BJ (cell line): ENCODE data around the gene OAS2. TPM values are rescaled to one million over a fixed set of nuclear protein-coding genes. Genes with fewer than 3 reads are reported as not detected.
"Not testable (repeated sequence)": the region's sequence is repeated elsewhere in the genome, so short reads cannot be mapped to it uniquely, and the experiment has no call there.

ENCODE experiments used
- CTCF ChIA-PET: fragments of 350-600 bp; formaldehyde crosslinking; extraction: SDS; loops from one replicate; lab custom pipeline; 2021; ENCODE audit warnings: antibody characterized with exemption, inconsistent platforms; lab: Yijun Ruan, JAX
- POLR2A ChIA-PET: fragments of 300-600 bp; sonication (Branson Sonifier 250); formaldehyde crosslinking; extraction: SDS; loops from one replicate; lab custom pipeline; 2021; ENCODE audit warnings: antibody characterized with exemption; lab: Charles Lee
- DNase-seq: peaks from one replicate; pipeline ENCODE4 v3.0.0-alpha.2; 2011; ENCODE audit warnings: low read depth
- H3K27me3 ChIP-seq: 2 replicates; pipeline ENCODE4 v1.6.0; 2011; ENCODE audit warnings: low read length; ENCODE audit not compliant: control insufficient read depth, insufficient read depth
- H3K36me3 ChIP-seq: 2 replicates; pipeline ENCODE4 v1.5.1; 2011; ENCODE audit warnings: low read length; ENCODE audit not compliant: control insufficient read depth, insufficient read depth
- H3K4me3 ChIP-seq: 2 replicates; pipeline ENCODE4 v1.5.1; 2011; ENCODE audit warnings: low read depth, mild to moderate bottlenecking, control low read depth, low read length
- CTCF ChIP-seq: IDR thresholded peaks from 2 replicates; pipeline ENCODE4 v1.5.1; 2011; ENCODE audit warnings: low read depth, mild to moderate bottlenecking, control low read depth, inconsistent platforms, low read length, moderate library complexity; ENCODE audit not compliant: insufficient read depth
- polyA plus RNA-seq: library from polyadenylated mRNA; depleted of rRNA; stranded (reverse); fragments of >200 nt; gene quantifications from 2 replicates; pipeline ENCODE4 v1.2.3, GENCODE V29; 2011

OAS2 gene
- polyA plus RNA-seq, 1 experiment = 1.2 TPM

GRCh38 chr12:112946236-112947000, 31.9 kb upstream of the OAS2 start:
- DNase-seq = no peak
- Histone ChIP-seq H3K4me3 (no peak overlapping the region), H3K36me3 (no peaks in the 10 kb centered on the region; the same call in 1 of the 2 replicates), H3K27me3 (no peaks in the 10 kb centered on the region)
- ChIA-PET POLR2A (no interaction called here), CTCF (interaction anchor here (0.5 kb wide), 1 partner anchor 26 kb away, joined by 3 read pairs; no protein-coding TSS in a partner anchor)
- TF ChIP-seq CTCF = no peak

GRCh38 chr12:112947314-112947713, 31.0 kb upstream of the OAS2 start:
- no peak for DNase-seq
- ChIA-PET CTCF (no interaction called here), POLR2A (no interaction called here)
- Histone ChIP-seq H3K4me3 (no peak overlapping the region), H3K27me3 (no peaks in the 10 kb centered on the region), H3K36me3 (no peaks in the 10 kb centered on the region; the same call in 1 of the 2 replicates)
- no peak for TF ChIP-seq CTCF

- Histone ChIP-seq H3K36me3 (no peaks in the 10 kb centered on the region; the same call in 1 of the 2 replicates), H3K4me3 (no peak overlapping the region), H3K27me3 (no peaks in the 10 kb centered on the region)
- no peak for DNase-seq
- TF ChIP-seq CTCF = no peak
- CTCF ChIA-PET = no interaction called here
- POLR2A ChIA-PET = no interaction called here
Measured at GRCh38 chr12:112947761-112948160, 30.6 kb upstream of the OAS2 start.

DNA sequence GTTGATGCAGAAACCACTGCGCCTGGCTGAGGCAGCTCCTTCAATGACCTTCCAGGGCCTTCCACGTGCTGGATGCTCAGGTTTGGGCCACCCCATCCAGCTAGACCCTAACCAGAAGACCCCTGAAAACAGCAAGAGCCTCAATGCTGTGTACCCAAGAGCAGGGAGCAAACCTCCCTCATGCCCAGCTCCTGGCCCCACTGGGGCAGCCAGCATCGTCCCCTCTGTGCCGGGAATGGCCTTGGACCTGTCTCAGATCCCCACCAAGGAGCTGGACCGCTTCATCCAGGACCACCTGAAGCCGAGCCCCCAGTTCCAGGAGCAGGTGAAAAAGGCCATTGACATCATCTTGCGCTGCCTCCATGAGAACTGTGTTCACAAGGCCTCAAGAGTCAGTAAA, 29.5 kb upstream of the OAS2 start:
- TF ChIP-seq CTCF = no peak
- POLR2A ChIA-PET = no interaction called here

GRCh38 chr12:112950701-112951100, 27.6 kb upstream of the OAS2 start:
- POLR2A ChIA-PET = no interaction called here

More for the DNA sequence above, 29.5 kb upstream of the OAS2 start:
- H3K4me3 ChIP-seq = no peak overlapping the region
- CTCF ChIA-PET = interaction anchor here (1.0 kb wide), 1 partner anchor 44 kb away, joined by 3 read pairs; no protein-coding TSS in a partner anchor
- H3K36me3 ChIP-seq = no peaks in the 10 kb centered on the region; the same call in 1 of the 2 replicates
- H3K27me3 ChIP-seq = no peaks in the 10 kb centered on the region
- DNase-seq = no peak

GRCh38 chr12:112957125-112957524, 21.2 kb upstream of the OAS2 start:
- CTCF ChIA-PET, H3K36me3 ChIP-seq, H3K4me3 ChIP-seq, H3K27me3 ChIP-seq, POLR2A ChIA-PET, DNase-seq: not testable (repeated sequence)

More at GRCh38 chr12:112950701-112951100, 27.6 kb upstream of the OAS2 start:
- DNase-seq = no peak
- CTCF ChIA-PET = no interaction called here
- Histone ChIP-seq H3K4me3 (no peak overlapping the region), H3K36me3 (no peaks in the 10 kb centered on the region; the same call in 1 of the 2 replicates), H3K27me3 (no peaks in the 10 kb centered on the region)
- TF ChIP-seq CTCF = no peak
